Upper lobe of right lung (tissue), 1 donor: ENCODE results near the gene HHEX. TPM values are rescaled to one million over a fixed set of nuclear protein-coding genes. Genes with fewer than 3 reads are reported as not detected.

ENCODE experiments used
- ATAC-seq: fragments of 200-7000 bp; cut with Tn5 transposase; one replicate; pipeline ENCODE4 v1.9.1; 2020; ENCODE audit warnings: mild to moderate bottlenecking, moderate library complexity
- DNase-seq: peaks from one replicate; pipeline ENCODE4 v3.0.0-alpha.2; 2020
- H3K27ac ChIP-seq: fragments of 200-600 bp; one replicate; pipeline ENCODE4 v1.8.0; 2022
- H3K27me3 ChIP-seq: fragments of 200-600 bp; one replicate; pipeline ENCODE4 v1.8.0; 2022; ENCODE audit warnings: mild to moderate bottlenecking
- H3K36me3 ChIP-seq: fragments of 200-600 bp; one replicate; pipeline ENCODE4 v1.8.0; 2022
- H3K4me1 ChIP-seq: fragments of 200-600 bp; one replicate; pipeline ENCODE4 v1.8.0; 2022
- H3K4me3 ChIP-seq: fragments of 200-600 bp; one replicate; pipeline ENCODE4 v1.8.0; 2022; ENCODE audit warnings: mild to moderate bottlenecking
- H3K9me3 ChIP-seq: fragments of 200-600 bp; one replicate; pipeline ENCODE4 v1.8.0; 2022
- intact Hi-C: fragments of 100-400 bp; cut with DNase I; formaldehyde crosslinking; loops from one replicate; pipeline ENCODE4 v1.11.0; 2022
- total RNA-seq: library from RNA; stranded (reverse); fragmentation: NEBNext Ultra II Directional; extraction: Animal tissue kit (Norgen Biotek cat#: 25700); gene quantifications from one replicate; pipeline ENCODE4 v1.2.1, GENCODE V29; 2021
- TF ChIP-seq, protein P1 (sequence below): fragments of 200-600 bp; IDR thresholded peaks from one replicate; pipeline ENCODE4 v1.8.0; 2022; ENCODE audit warnings: antibody characterized with exemption
- donor health status: DM: no; HTN: yes; CAD: no; lungs with severe emphysema.

HHEX gene
- total RNA-seq, 1 donor from 2014 or later = 12.2 TPM

DNA sequence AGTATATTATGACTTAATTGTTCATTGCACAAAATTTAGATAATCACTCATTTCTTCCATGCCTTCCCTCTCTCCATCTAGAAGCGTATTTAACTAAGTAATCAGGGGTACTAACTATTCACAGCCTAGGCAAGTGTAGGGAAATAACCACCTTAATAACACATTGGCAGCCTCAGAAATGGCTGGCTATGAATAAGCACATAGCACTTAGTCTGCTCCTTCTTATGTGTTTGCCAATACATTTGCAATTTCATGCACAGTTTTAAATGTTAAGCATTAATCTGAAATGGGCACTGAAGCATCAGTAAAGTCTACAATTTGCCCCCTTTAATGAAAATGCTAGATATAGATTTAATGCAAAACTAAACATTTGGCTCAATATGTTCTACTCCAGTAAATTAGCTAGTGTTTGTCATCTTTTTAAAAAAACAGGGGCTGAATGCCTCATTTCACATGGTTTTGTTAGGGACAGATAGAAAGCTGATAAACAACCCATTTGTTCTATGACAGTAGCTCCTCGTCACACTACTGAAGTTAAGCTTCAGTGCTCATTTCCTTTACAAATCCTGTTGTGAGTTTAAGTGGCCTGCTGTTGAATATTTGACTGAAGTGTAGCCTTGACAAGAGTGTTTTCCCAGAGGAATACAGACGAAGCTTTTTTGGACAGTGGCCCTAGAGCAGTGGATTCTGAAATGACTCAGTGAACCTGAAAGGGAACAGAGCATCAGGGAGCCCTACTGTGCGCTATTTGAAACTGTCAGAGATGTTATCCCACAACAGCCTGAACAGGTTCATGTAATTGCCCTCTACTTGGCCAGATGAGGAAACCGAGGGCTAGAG, 30.5 kb downstream of the HHEX start:
- H3K36me3 ChIP-seq = no peaks in the 10 kb centered on the region
- no peaks in the 10 kb centered on the region for H3K9me3 ChIP-seq
- H3K4me3 ChIP-seq = no peak overlapping the region
- no peaks in the 10 kb centered on the region for H3K4me1 ChIP-seq
- H3K27me3 ChIP-seq = peaks cover under 1% of the 10 kb centered on the region
- DNase-seq = no peak
- intact Hi-C loops = no loop called here
- TF ChIP-seq, protein P1, sequence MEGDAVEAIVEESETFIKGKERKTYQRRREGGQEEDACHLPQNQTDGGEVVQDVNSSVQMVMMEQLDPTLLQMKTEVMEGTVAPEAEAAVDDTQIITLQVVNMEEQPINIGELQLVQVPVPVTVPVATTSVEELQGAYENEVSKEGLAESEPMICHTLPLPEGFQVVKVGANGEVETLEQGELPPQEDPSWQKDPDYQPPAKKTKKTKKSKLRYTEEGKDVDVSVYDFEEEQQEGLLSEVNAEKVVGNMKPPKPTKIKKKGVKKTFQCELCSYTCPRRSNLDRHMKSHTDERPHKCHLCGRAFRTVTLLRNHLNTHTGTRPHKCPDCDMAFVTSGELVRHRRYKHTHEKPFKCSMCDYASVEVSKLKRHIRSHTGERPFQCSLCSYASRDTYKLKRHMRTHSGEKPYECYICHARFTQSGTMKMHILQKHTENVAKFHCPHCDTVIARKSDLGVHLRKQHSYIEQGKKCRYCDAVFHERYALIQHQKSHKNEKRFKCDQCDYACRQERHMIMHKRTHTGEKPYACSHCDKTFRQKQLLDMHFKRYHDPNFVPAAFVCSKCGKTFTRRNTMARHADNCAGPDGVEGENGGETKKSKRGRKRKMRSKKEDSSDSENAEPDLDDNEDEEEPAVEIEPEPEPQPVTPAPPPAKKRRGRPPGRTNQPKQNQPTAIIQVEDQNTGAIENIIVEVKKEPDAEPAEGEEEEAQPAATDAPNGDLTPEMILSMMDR = no peak
- H3K27ac ChIP-seq = no peak overlapping the region
- ATAC-seq = no peak

DNA sequence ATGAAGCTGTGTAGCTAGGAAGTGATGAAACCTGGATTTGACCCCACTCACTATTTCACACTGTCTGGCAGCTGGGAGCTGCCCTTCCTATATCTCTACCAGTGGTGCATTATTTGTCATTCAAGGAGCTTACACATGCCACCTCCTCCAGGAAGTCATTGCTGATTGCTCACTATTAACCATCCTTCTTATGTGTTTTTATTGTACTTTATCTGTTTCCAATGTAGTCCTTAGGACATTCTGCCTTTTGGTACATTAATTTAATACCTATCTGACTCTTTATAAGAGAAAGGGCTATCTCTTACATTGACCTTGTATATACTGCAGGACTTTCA, 31.0 kb downstream of the HHEX start:
- Histone ChIP-seq H3K4me3 (no peak overlapping the region), H3K4me1 (no peaks in the 10 kb centered on the region), H3K27ac (no peak overlapping the region), H3K27me3 (no peaks in the 10 kb centered on the region), H3K9me3 (no peaks in the 10 kb centered on the region), H3K36me3 (no peaks in the 10 kb centered on the region)
- intact Hi-C loops = no loop called here
- ATAC-seq (no peak), DNase-seq (no peak)
- TF ChIP-seq, protein P1 = no peak

DNA sequence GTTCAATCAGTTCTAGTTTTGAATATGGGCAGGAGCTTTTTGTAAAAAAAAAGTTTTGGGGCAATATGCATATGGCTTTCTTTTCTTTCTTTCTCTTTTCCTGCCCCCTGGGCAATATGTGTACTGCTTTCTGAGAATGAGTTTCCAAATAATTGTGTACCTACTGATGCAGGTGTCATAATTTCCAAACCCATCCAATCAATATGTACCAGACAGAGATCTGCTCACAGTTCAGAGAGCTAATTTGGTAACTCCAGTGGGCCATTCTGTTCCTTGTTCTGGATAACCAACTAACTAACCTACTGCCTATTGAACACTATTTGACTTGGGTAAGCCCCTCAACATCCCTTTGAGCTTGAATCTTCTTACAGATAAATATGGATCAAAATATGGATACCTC, 32.6 kb downstream of the HHEX start:
- Histone ChIP-seq H3K27me3 (no peaks in the 10 kb centered on the region), H3K36me3 (no peaks in the 10 kb centered on the region), H3K9me3 (no peaks in the 10 kb centered on the region), H3K4me3 (no peak overlapping the region), H3K27ac (no peak overlapping the region), H3K4me1 (no peaks in the 10 kb centered on the region)
- TF ChIP-seq, protein P1 = no peak
- no peak for DNase-seq
- no peak for ATAC-seq
- intact Hi-C loops = no loop called here

DNA sequence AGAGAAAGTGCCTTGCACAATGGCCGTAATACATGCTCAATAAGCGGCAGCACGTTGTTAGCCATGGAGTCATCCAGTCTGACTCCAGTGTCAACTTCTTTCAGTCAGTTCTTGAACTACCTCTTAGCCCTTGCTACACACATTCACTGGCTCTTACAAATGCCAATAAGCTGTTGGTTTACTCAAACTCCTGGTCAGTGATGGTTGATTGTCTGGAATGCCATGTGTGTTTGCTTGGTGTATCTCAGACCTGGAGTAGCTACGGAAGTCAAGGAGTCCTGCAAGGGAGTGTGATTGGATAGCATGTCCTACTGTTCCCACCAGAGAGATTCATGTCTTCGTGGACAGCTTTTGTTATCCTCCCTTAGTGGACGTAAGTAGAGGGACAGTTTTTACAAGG, 37.4 kb downstream of the HHEX start:
- intact Hi-C loops = no loop called here
- H3K9me3 ChIP-seq = no peaks in the 10 kb centered on the region
- TF ChIP-seq, protein P1 = no peak
- no peak overlapping the region for H3K4me3 ChIP-seq
- H3K36me3 ChIP-seq = no peaks in the 10 kb centered on the region
- H3K4me1 ChIP-seq = no peaks in the 10 kb centered on the region
- no peaks in the 10 kb centered on the region for H3K27me3 ChIP-seq
- no peak overlapping the region for H3K27ac ChIP-seq
- DNase-seq (no peak), ATAC-seq (no peak)

DNA sequence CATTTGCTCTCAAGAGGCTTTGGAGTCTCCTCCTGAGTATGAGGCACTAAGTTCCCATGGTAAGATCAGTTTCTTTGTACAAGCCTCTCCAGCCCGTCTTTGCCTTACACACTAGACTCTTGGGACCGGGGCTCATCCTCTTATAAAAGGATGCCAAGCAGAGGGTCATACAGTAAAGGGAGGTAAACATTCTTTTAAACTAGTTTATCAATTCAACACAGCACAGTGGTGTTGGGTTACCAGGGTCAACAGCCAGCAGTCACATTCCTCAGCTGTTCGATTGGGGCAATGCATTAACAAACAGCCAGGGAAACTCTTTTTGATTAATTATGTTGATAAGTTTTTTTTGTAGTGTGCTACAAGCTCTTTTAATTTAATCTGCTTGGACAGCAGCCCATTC, 37.8 kb downstream of the HHEX start:
- TF ChIP-seq, protein P1 = no peak
- no peaks in the 10 kb centered on the region for H3K27me3 ChIP-seq
- no peaks in the 10 kb centered on the region for H3K4me1 ChIP-seq
- DNase-seq (no peak), ATAC-seq (no peak)
- H3K27ac ChIP-seq = no peak overlapping the region
- H3K4me3 ChIP-seq = no peak overlapping the region
- no peaks in the 10 kb centered on the region for H3K9me3 ChIP-seq
- no peaks in the 10 kb centered on the region for H3K36me3 ChIP-seq
- intact Hi-C loops = no loop called here
